Sigmoid colon (tissue), 4 donors: ENCODE results near the gene TET1.
"Not testable (repeated sequence)": the region's sequence is repeated elsewhere in the genome, so short reads cannot be mapped to it uniquely, and the experiment has no call there.

Source experiments
- EP300 ChIP-seq, 4 donors: sonication (generic); formaldehyde crosslinking; IDR thresholded peaks; one replicate each; pipeline ENCODE4 v1.6.1; 2017; ENCODE audit warnings: antibody characterized with exemption in 4 of 4
- POLR2A ChIP-seq, 2 donors: fragments of 450-650 bp; IDR thresholded peaks; one replicate each; pipeline ENCODE4 v1.6.1; 2016; ENCODE audit warnings: antibody characterized with exemption in 2 of 2, mild to moderate bottlenecking in 2 of 2, moderate library complexity in 2 of 2
- POLR2AphosphoS5 ChIP-seq, 4 donors: sonication (generic); formaldehyde crosslinking; IDR thresholded peaks; one replicate each; pipeline ENCODE4 v1.6.1; 2017; ENCODE audit warnings: antibody characterized with exemption in 4 of 4
- TF ChIP-seq, protein P1 (sequence below), 4 experiments: fragments of 450-650 bp in 3 of 4; fragments of 200-600 bp in 1 of 4; IDR thresholded peaks; one replicate each; pipeline ENCODE4 v1.5.1; 2016 to 2019; ENCODE audit warnings: antibody characterized with exemption in 4 of 4, mild to moderate bottlenecking in 3 of 4, moderate library complexity in 2 of 4

DNA sequence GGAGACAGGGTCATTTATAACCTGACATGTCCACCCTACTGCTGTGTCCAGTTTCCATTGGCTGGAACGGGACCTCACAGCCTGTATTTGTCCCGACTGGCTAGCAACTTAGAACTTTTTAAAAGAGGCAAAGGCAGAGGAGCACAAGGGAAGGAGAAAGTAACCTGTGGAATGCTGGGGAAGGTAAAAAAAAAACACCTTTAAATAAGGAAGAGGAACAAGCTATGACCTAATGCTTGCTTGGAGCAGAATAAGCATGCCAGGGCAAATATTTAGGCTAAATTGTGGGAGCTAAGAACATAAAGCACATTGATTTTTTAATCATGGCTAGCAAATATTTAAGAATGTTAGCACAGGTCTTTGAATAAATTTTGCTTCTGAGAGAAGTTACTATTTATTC is 43.9 kb upstream of the TET1 start:
- TF ChIP-seq, protein P1, sequence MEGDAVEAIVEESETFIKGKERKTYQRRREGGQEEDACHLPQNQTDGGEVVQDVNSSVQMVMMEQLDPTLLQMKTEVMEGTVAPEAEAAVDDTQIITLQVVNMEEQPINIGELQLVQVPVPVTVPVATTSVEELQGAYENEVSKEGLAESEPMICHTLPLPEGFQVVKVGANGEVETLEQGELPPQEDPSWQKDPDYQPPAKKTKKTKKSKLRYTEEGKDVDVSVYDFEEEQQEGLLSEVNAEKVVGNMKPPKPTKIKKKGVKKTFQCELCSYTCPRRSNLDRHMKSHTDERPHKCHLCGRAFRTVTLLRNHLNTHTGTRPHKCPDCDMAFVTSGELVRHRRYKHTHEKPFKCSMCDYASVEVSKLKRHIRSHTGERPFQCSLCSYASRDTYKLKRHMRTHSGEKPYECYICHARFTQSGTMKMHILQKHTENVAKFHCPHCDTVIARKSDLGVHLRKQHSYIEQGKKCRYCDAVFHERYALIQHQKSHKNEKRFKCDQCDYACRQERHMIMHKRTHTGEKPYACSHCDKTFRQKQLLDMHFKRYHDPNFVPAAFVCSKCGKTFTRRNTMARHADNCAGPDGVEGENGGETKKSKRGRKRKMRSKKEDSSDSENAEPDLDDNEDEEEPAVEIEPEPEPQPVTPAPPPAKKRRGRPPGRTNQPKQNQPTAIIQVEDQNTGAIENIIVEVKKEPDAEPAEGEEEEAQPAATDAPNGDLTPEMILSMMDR (IDR thresholded peaks at IDR 0.05): not testable (repeated sequence)
- not testable (repeated sequence) for TF ChIP-seq POLR2AphosphoS5, POLR2A, EP300 (IDR thresholded peaks at IDR 0.05)
